HG03565 (cell line): ENCODE data around the gene STARD8.
"Not testable (repeated sequence)": the region's sequence is repeated elsewhere in the genome, so short reads cannot be mapped to it uniquely, and the experiment has no call there.

Source experiments
- ATAC-seq: cut with Tn5 transposase; IDR thresholded peaks from one replicate; pipeline ENCODE4 v1.9.1; 2021; ENCODE audit warnings: mild to moderate bottlenecking, moderate library complexity; ENCODE audit not compliant: unreplicated experiment

STARD8 gene

GRCh38 chrX:68714856-68715255, 67.4 kb downstream of the STARD8 start:
- no peak for ATAC-seq

GRCh38 chrX:68717196-68717595, 69.7 kb downstream of the STARD8 start:
- ATAC-seq: no peak

GRCh38 chrX:68717663-68718442, 70.4 kb downstream of the STARD8 start:
- no peak for ATAC-seq

GRCh38 chrX:68718443-68718820, 71.0 kb downstream of the STARD8 start:
- ATAC-seq: no peak

- no peak for ATAC-seq
Measured at GRCh38 chrX:68719181-68719903, 71.9 kb downstream of the STARD8 start.

GRCh38 chrX:68719904-68720614, 72.6 kb downstream of the STARD8 start:
- no peak for ATAC-seq

GRCh38 chrX:68720851-68721250, 73.4 kb downstream of the STARD8 start:
- no peak for ATAC-seq

GRCh38 chrX:68721546-68721945, 74.1 kb downstream of the STARD8 start:
- ATAC-seq: no peak

- no peak for ATAC-seq
Measured at GRCh38 chrX:68721991-68722860, 74.8 kb downstream of the STARD8 start.

- no peak for ATAC-seq
Measured at GRCh38 chrX:68723491-68724155, 76.2 kb downstream of the STARD8 start.

- ATAC-seq: no peak
Measured at GRCh38 chrX:68724531-68725020, 77.1 kb downstream of the STARD8 start.

GRCh38 chrX:68725756-68726365, 78.4 kb downstream of the STARD8 start:
- no peak for ATAC-seq

- no peak for ATAC-seq
Measured at GRCh38 chrX:68726366-68726765, 78.9 kb downstream of the STARD8 start.

GRCh38 chrX:68727696-68728095, 80.2 kb downstream of the STARD8 start:
- no peak for ATAC-seq

GRCh38 chrX:68728186-68728585, 80.7 kb downstream of the STARD8 start:
- no peak for ATAC-seq

GRCh38 chrX:68731254-68731653, 83.8 kb downstream of the STARD8 start:
- no peak for ATAC-seq

- ATAC-seq: no peak
Measured at GRCh38 chrX:68732906-68733493, 85.5 kb downstream of the STARD8 start.

- ATAC-seq: no peak
Measured at GRCh38 chrX:68735266-68735665, 87.8 kb downstream of the STARD8 start.

- ATAC-seq: not testable (repeated sequence)
Measured at GRCh38 chrX:68741864-68742263, 94.4 kb downstream of the STARD8 start.
